ENCODE results near the gene NTRK1. TPM values are rescaled to one million over a fixed set of nuclear protein-coding genes. Genes with fewer than 3 reads are reported as not detected.

Gene NTRK1
- total and polyA plus RNA-seq, 2 of the 13 experiments (the other 11 are each of a cell fraction or from before 2014, with no cell fraction given) = not detected

- no peak for TF ChIP-seq ZNF574 (CRISPR knock-in tag; IDR thresholded peaks at IDR 0.05)
- peak; percentile 30; the same call in 1 of the 2 replicates for TF ChIP-seq HHEX (CRISPR knock-in tag; IDR thresholded peaks at IDR 0.05)
- TF ChIP-seq FIP1L1 (IDR thresholded peaks at IDR 0.05; ENCODE audit: borderline replicate concordance, insufficient read depth, low read depth, low read length) = no peak
- TF ChIP-seq HNF1B (CRISPR knock-in tag; IDR thresholded peaks at IDR 0.05) = 0 out of 2 replicates have a peak, but pooled peaks have one; percentile 26
- no peak for TF ChIP-seq REPIN1 (CRISPR knock-in tag; IDR thresholded peaks at IDR 0.05; ENCODE audit: borderline replicate concordance, low read depth)
- no peak for TF ChIP-seq ZFP36L2 (CRISPR knock-in tag; IDR thresholded peaks at IDR 0.05)
- TF ChIP-seq RAD21 (CRISPR knock-in tag; IDR thresholded peaks at IDR 0.05) = no peak
- TF ChIP-seq NR2F2 (IDR thresholded peaks at IDR 0.05; ENCODE audit: borderline replicate concordance, low read depth) = peak; percentile 63; the same call in 1 of the 2 replicates
- TF ChIP-seq, protein P1, sequence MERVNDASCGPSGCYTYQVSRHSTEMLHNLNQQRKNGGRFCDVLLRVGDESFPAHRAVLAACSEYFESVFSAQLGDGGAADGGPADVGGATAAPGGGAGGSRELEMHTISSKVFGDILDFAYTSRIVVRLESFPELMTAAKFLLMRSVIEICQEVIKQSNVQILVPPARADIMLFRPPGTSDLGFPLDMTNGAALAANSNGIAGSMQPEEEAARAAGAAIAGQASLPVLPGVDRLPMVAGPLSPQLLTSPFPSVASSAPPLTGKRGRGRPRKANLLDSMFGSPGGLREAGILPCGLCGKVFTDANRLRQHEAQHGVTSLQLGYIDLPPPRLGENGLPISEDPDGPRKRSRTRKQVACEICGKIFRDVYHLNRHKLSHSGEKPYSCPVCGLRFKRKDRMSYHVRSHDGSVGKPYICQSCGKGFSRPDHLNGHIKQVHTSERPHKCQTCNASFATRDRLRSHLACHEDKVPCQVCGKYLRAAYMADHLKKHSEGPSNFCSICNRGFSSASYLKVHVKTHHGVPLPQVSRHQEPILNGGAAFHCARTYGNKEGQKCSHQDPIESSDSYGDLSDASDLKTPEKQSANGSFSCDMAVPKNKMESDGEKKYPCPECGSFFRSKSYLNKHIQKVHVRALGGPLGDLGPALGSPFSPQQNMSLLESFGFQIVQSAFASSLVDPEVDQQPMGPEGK (CRISPR knock-in tag; IDR thresholded peaks at IDR 0.05) = peak; percentile 59; the same call in 1 of the 2 replicates
- TF ChIP-seq, protein P2, sequence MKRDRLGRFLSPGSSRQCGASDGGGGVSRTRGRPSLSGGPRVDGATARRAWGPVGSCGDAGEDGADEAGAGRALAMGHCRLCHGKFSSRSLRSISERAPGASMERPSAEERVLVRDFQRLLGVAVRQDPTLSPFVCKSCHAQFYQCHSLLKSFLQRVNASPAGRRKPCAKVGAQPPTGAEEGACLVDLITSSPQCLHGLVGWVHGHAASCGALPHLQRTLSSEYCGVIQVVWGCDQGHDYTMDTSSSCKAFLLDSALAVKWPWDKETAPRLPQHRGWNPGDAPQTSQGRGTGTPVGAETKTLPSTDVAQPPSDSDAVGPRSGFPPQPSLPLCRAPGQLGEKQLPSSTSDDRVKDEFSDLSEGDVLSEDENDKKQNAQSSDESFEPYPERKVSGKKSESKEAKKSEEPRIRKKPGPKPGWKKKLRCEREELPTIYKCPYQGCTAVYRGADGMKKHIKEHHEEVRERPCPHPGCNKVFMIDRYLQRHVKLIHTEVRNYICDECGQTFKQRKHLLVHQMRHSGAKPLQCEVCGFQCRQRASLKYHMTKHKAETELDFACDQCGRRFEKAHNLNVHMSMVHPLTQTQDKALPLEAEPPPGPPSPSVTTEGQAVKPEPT (CRISPR knock-in tag; IDR thresholded peaks at IDR 0.05; ENCODE audit: low read depth) = no peak
- no peak for TF ChIP-seq ZBTB7A (CRISPR knock-in tag; IDR thresholded peaks at IDR 0.05)
- no peak for TF ChIP-seq HES4 (CRISPR knock-in tag; IDR thresholded peaks at IDR 0.05; ENCODE audit: borderline replicate concordance)
- TF ChIP-seq LCORL (IDR thresholded peaks at IDR 0.05) = no peak
- TF ChIP-seq LCORL (CRISPR knock-in tag; IDR thresholded peaks at IDR 0.05) = 0 out of 2 replicates have a peak, but pooled peaks have one; percentile 38
- no peak for TF ChIP-seq RARG (CRISPR knock-in tag; IDR thresholded peaks at IDR 0.05; ENCODE audit: low read depth)
- no peak for TF ChIP-seq HNF4G (IDR thresholded peaks at IDR 0.05; ENCODE audit: borderline replicate concordance, low read depth, low read length)
- no peak for TF ChIP-seq HNF4G (CRISPR knock-in tag; IDR thresholded peaks at IDR 0.05; ENCODE audit: borderline replicate concordance, low read depth)
- TF ChIP-seq ZNF12 (CRISPR knock-in tag; IDR thresholded peaks at IDR 0.05) = peak; percentile 81
- TF ChIP-seq HCFC1 (IDR thresholded peaks at IDR 0.05; ENCODE audit: low read depth, low read length) = no peak
- peak; percentile 37; the same call in 1 of the 2 replicates for TF ChIP-seq TCF7 (IDR thresholded peaks at IDR 0.05; ENCODE audit: low read depth)
- TF ChIP-seq, protein P3, sequence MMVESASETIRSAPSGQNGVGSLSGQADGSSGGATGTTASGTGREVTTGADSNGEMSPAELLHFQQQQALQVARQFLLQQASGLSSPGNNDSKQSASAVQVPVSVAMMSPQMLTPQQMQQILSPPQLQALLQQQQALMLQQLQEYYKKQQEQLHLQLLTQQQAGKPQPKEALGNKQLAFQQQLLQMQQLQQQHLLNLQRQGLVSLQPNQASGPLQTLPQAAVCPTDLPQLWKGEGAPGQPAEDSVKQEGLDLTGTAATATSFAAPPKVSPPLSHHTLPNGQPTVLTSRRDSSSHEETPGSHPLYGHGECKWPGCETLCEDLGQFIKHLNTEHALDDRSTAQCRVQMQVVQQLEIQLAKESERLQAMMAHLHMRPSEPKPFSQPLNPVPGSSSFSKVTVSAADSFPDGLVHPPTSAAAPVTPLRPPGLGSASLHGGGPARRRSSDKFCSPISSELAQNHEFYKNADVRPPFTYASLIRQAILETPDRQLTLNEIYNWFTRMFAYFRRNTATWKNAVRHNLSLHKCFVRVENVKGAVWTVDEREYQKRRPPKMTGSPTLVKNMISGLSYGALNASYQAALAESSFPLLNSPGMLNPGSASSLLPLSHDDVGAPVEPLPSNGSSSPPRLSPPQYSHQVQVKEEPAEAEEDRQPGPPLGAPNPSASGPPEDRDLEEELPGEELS (CRISPR knock-in tag; IDR thresholded peaks at IDR 0.05) = peak; percentile 58; the same call in 1 of the 2 replicates
Observed at GRCh38 chr1:156852418-156852874, 8.2 kb upstream of the NTRK1 start (continued).

Measured in HepG2 (cell line).